GM23338 (cell line): ENCODE results near the gene ATP8B4. TPM values are rescaled to one million over a fixed set of nuclear protein-coding genes. Genes with fewer than 3 reads are reported as not detected.

ENCODE experiments used
- ATAC-seq: fragments of 200-7000 bp; cut with Tn5 transposase; 3 replicates; pipeline ENCODE4 v1.9.1; 2020
- DNase-seq: peaks from one replicate; pipeline ENCODE4 v3.0.0-alpha.2; 2015; ENCODE audit warnings: low spot score
- H2AFZ ChIP-seq: fragments of 200-600 bp; sonication (generic); 2 replicates; pipeline ENCODE4 v1.8.0; 2016; ENCODE audit warnings: antibody characterized with exemption, mild to moderate bottlenecking, moderate library complexity
- H3F3A ChIP-seq: fragments of 200-600 bp; sonication (generic); replicated peaks from 2 replicates; pipeline ENCODE4 v1.8.0; 2017; ENCODE audit warnings: antibody characterized with exemption, mixed run types, low read depth
- H3K27ac ChIP-seq: fragments of 200-600 bp; sonication (generic); 2 replicates; pipeline ENCODE4 v1.6.1; 2016; ENCODE audit warnings: low read depth
- H3K27me3 ChIP-seq: fragments of 200-600 bp; sonication (generic); 2 replicates; pipeline ENCODE4 v1.8.0; 2016; ENCODE audit warnings: mild to moderate bottlenecking, mixed run types, moderate library complexity; ENCODE audit not compliant: insufficient read depth
- H3K36me3 ChIP-seq: fragments of 200-600 bp; sonication (generic); 2 replicates; pipeline ENCODE4 v1.8.0; 2016; ENCODE audit warnings: mild to moderate bottlenecking; ENCODE audit not compliant: insufficient read depth
- H3K4me1 ChIP-seq: fragments of 200-600 bp; sonication (generic); 2 replicates; pipeline ENCODE4 v1.8.0; 2016; ENCODE audit warnings: mild to moderate bottlenecking, moderate library complexity; ENCODE audit not compliant: insufficient read depth
- H3K4me2 ChIP-seq: fragments of 200-600 bp; sonication (generic); 2 replicates; pipeline ENCODE4 v1.7.1; 2017; ENCODE audit warnings: mixed run types
- H3K4me3 ChIP-seq: fragments of 200-600 bp; sonication (generic); 2 replicates; pipeline ENCODE4 v1.6.1; 2016; ENCODE audit warnings: mixed run types
- H3K79me2 ChIP-seq: fragments of 200-600 bp; sonication (generic); replicated peaks from 2 replicates; pipeline ENCODE4 v1.8.0; 2017; ENCODE audit warnings: mild to moderate bottlenecking; ENCODE audit not compliant: insufficient read depth
- H3K9me2 ChIP-seq: fragments of 200-600 bp; sonication (generic); 2 replicates; pipeline ENCODE4 v1.8.0; 2017; ENCODE audit not compliant: insufficient read depth
- H4K20me1 ChIP-seq: fragments of 200-600 bp; sonication (generic); replicated peaks from 2 replicates; pipeline ENCODE4 v1.8.0; 2017; ENCODE audit warnings: mild to moderate bottlenecking; ENCODE audit not compliant: insufficient read depth
- H3K27ac Mint-ChIP-seq: 2 replicates; pipeline ENCODE4 v1.8.0; 2020; ENCODE audit warnings: inconsistent platforms, mild to moderate bottlenecking, moderate library complexity, mixed read lengths
- H3K27me3 Mint-ChIP-seq: 3 replicates; pipeline ENCODE4 v1.8.0; 2022; ENCODE audit warnings: low read depth, mild to moderate bottlenecking, moderate library complexity, mixed read lengths, inconsistent platforms; ENCODE audit not compliant: insufficient read depth, poor library complexity
- H3K36me3 Mint-ChIP-seq: 3 replicates; pipeline ENCODE4 v1.8.0; 2021; ENCODE audit warnings: low read depth, mild to moderate bottlenecking, inconsistent platforms, moderate library complexity, mixed read lengths
- H3K4me1 Mint-ChIP-seq: 3 replicates; pipeline ENCODE4 v1.8.0; 2020; ENCODE audit warnings: mild to moderate bottlenecking, inconsistent platforms, mixed read lengths
- H3K4me3 Mint-ChIP-seq: 3 replicates; pipeline ENCODE4 v1.8.0; 2021; ENCODE audit warnings: moderate library complexity, mild to moderate bottlenecking, inconsistent platforms, mixed read lengths
- H3K9me3 Mint-ChIP-seq: 3 replicates; pipeline ENCODE4 v1.8.0; 2020; ENCODE audit warnings: moderate library complexity, mild to moderate bottlenecking, inconsistent platforms, mixed read lengths
- CREB1 ChIP-seq: fragments of 250-450 bp; sonication (Bioruptor Pico); IDR thresholded peaks from 2 replicates; pipeline ENCODE4 v1.5.0; 2020; ENCODE audit warnings: low read depth, mild to moderate bottlenecking, moderate library complexity
- CTCF ChIP-seq, 2 experiments: fragments of 200-600 bp in 1 of 2; sonication (generic) in 1 of 2; conservative IDR thresholded peaks; 2 replicates each; pipeline versions ENCODE4 v1.5.1 to v1.6.1; 2016 to 2017; ENCODE audit warnings: antibody characterized with exemption in 2 of 2, low read depth in 2 of 2, mild to moderate bottlenecking in 2 of 2, moderate library complexity in 1 of 2
- ETS1 ChIP-seq: IDR thresholded peaks from 2 replicates; pipeline ENCODE4 v1.6.1; 2016; ENCODE audit warnings: antibody characterized with exemption
- EZH2phosphoT487 ChIP-seq: fragments of 200-600 bp; sonication (generic); IDR thresholded peaks from one replicate; pipeline ENCODE4 v1.8.1; 2018; ENCODE audit warnings: antibody characterized with exemption; ENCODE audit not compliant: unreplicated experiment
- JUNB ChIP-seq: IDR thresholded peaks from one replicate; pipeline ENCODE4 v1.6.1; 2016; ENCODE audit warnings: antibody characterized with exemption; ENCODE audit not compliant: unreplicated experiment
- NANOG ChIP-seq: IDR thresholded peaks from 2 replicates; pipeline ENCODE4 v1.6.1; 2016; ENCODE audit warnings: antibody characterized with exemption, borderline replicate concordance
- POLR2AphosphoS5 ChIP-seq: IDR thresholded peaks from 2 replicates; pipeline ENCODE4 v1.6.1; 2016; ENCODE audit warnings: antibody characterized with exemption, low read depth
- REST ChIP-seq: IDR thresholded peaks from one replicate; pipeline ENCODE4 v1.6.1; 2018; ENCODE audit warnings: antibody characterized with exemption; ENCODE audit not compliant: unreplicated experiment
- STAT1 ChIP-seq: IDR thresholded peaks from one replicate; pipeline ENCODE4 v1.6.1; 2016; ENCODE audit warnings: antibody characterized with exemption; ENCODE audit not compliant: unreplicated experiment
- ZNF114 ChIP-seq: fragments of 250-450 bp; sonication (Bioruptor Pico); IDR thresholded peaks from 2 replicates; pipeline ENCODE4 v1.5.0; 2020; ENCODE audit warnings: mild to moderate bottlenecking, moderate library complexity
- ZNF331 ChIP-seq: fragments of 250-450 bp; sonication (Bioruptor Pico); IDR thresholded peaks from 2 replicates; pipeline ENCODE4 v1.5.0; 2020; ENCODE audit warnings: low read depth, mild to moderate bottlenecking, moderate library complexity
- polyA plus RNA-seq: library from polyadenylated mRNA; unstranded; fragments of >200 nt; fragmentation: Nextera tagmentation; extraction: Ambion mirVana; gene quantifications from 2 replicates; pipeline ENCODE4 v1.2.1, GENCODE V29; 2016
- total RNA-seq: library from RNA; depleted of rRNA; stranded (reverse); fragments of >200 nt; shearing (Covaris generic); gene quantifications from 2 replicates; pipeline ENCODE4 v1.2.3, GENCODE V29; 2014

ATP8B4 gene
- total and polyA plus RNA-seq, 2 experiments from 2014 or later: 0.24 TPM; not detected in 1

- no peak for TF ChIP-seq REST
- no peak for TF ChIP-seq CTCF (conservative IDR thresholded peaks at IDR 0.05; ENCODE audit: low read depth in 2 of 2)
- no peak for TF ChIP-seq ZNF114 (CRISPR knock-in tag)
- TF ChIP-seq EZH2phosphoT487: no peak
- no peak for TF ChIP-seq STAT1
- no peak for TF ChIP-seq CREB1 (CRISPR knock-in tag)
- TF ChIP-seq ZNF331: no peak
- TF ChIP-seq ETS1: no peak
- TF ChIP-seq POLR2AphosphoS5: no peak
Observed at GRCh38 chr15:50028326-50028725, 90.7 kb downstream of the ATP8B4 start (continued).

- Mint-ChIP-seq H3K36me3 (no peaks in the 10 kb centered on the region), H3K27me3 (no peaks in the 10 kb centered on the region), H3K9me3 (no peaks in the 10 kb centered on the region), H3K27ac (no peak overlapping the region), H3K4me3 (no peak overlapping the region), H3K4me1 (no peaks in the 10 kb centered on the region)
- no peak overlapping the region for H3K4me2 ChIP-seq
- ATAC-seq (no peak), DNase-seq (no peak)
- H3K9me2 ChIP-seq: peaks cover 6% of the 10 kb centered on the region; the same call in 1 of the 2 replicates
- no peak overlapping the region for H3K4me3 ChIP-seq
- no peaks in the 10 kb centered on the region for H3K27me3 ChIP-seq
- H3K4me1 ChIP-seq: no peaks in the 10 kb centered on the region
- no peak overlapping the region for H3K27ac ChIP-seq
- H3K36me3 ChIP-seq: no peaks in the 10 kb centered on the region
- no peaks in the 10 kb centered on the region for H4K20me1 ChIP-seq
- no peak overlapping the region for H2AFZ ChIP-seq
- no peaks in the 10 kb centered on the region for H3F3A ChIP-seq
- TF ChIP-seq ZNF114 (CRISPR knock-in tag): no peak
- TF ChIP-seq POLR2AphosphoS5: no peak
- TF ChIP-seq JUNB: no peak
- TF ChIP-seq STAT1: no peak
- TF ChIP-seq NANOG: no peak
- TF ChIP-seq CTCF (conservative IDR thresholded peaks at IDR 0.05; ENCODE audit: low read depth in 2 of 2): no peak
- no peaks in the 10 kb centered on the region for H3K79me2 ChIP-seq
Observed at GRCh38 chr15:50024281-50024680, 94.8 kb downstream of the ATP8B4 start.
